GM21526 (cell line): ENCODE measurements around the gene ZNF700.
"Not testable (repeated sequence)": the region's sequence is repeated elsewhere in the genome, so short reads cannot be mapped to it uniquely, and the experiment has no call there.

Source experiments
- ATAC-seq: cut with Tn5 transposase; IDR thresholded peaks from one replicate; pipeline ENCODE4 v1.9.1; 2021; ENCODE audit warnings: moderate library complexity; ENCODE audit not compliant: unreplicated experiment, low FRiP score

The ZNF700 gene

DNA sequence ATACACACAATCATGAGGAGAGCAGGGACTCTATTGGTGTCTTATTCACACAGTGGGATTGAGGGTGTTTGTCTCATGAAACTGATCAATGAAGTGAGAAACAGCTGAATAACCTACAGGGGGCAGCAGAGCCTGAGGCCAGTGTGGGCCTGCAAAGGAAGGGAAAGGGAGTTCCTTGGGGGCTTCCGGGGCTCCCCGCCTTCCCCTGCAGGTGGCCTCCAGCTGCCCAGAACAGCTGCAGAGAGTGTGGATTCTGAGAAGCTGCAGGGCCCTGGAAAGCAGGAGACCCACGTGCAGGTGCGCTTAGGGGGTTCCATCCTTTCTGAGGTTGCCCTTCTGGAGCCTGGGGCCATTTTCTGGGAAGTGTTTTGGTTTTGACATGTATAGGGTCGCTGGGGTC is 60.1 kb downstream of the ZNF700 start:
- ATAC-seq, result no peak

DNA sequence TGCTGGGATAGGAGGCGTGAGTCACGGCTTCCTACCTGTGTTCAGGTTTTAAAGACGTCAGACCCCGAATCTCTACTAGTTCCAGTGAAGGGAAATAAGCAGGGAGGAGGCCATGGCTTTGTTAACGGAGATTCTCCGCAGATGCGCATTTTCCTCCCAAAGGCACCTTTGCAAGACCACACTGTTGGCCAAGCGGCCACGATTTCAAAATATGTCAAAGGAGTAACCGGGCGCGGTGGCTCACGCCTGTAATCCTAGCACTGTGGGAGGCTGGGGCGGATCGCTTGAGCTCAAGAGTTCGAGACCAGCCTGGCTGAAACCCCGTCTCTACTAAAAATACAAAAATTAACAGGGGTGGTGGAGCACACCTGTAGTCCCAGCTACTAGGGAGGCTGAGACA is 61.8 kb downstream of the ZNF700 start:
- ATAC-seq, result no peak

- ATAC-seq, result peak; percentile 65
These were observed 62.7 kb downstream of the ZNF700 start for GRCh38 chr19:11987405-11988281.

- ATAC-seq, result no peak
These were observed 64.2 kb downstream of the ZNF700 start for GRCh38 chr19:11989112-11989456.

DNA sequence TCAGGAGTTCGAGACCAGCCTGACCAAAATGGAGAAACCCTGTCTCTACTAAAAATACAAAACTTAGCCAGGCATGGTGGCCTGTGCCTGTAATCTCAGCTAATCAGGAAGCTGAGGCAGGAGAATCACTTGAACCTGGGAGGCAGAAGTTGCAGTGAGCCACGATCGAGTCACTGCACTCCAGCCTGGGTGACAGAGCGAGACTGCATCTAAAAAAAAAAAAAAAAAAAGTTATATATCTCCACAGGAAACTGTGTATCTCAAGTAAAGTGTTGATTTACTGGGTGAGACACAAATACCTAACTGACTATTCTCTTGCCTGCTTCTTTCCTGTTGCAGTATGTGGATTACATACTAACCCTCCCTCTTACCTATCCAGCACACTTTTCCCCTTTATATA is 67.0 kb downstream of the ZNF700 start:
- ATAC-seq, result not testable (repeated sequence)

DNA sequence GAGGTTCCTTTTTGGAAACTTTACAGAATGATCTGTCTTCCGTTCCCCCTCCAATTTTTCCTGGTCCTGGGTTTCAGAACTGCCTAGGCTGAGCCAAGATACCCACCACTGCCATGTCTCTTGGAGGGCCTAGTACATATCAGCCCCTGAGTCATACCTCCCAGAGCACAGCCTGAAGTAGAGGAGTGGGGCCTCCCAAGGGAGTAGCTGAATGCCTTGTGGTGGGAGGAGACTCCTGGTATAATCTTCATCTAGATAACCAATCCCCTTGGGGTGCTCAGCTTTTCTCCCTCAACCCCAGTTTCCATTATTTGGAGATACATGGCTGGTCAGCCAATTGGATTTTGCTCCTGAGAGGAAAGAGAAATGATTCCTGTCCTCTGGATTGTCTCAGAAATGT is 70.3 kb downstream of the ZNF700 start:
- ATAC-seq, result no peak
